ENCODE measurements around the gene CPEB1.

- TF ChIP-seq, protein P1, sequence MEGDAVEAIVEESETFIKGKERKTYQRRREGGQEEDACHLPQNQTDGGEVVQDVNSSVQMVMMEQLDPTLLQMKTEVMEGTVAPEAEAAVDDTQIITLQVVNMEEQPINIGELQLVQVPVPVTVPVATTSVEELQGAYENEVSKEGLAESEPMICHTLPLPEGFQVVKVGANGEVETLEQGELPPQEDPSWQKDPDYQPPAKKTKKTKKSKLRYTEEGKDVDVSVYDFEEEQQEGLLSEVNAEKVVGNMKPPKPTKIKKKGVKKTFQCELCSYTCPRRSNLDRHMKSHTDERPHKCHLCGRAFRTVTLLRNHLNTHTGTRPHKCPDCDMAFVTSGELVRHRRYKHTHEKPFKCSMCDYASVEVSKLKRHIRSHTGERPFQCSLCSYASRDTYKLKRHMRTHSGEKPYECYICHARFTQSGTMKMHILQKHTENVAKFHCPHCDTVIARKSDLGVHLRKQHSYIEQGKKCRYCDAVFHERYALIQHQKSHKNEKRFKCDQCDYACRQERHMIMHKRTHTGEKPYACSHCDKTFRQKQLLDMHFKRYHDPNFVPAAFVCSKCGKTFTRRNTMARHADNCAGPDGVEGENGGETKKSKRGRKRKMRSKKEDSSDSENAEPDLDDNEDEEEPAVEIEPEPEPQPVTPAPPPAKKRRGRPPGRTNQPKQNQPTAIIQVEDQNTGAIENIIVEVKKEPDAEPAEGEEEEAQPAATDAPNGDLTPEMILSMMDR (IDR thresholded peaks at IDR 0.05) = no peak
- TF ChIP-seq POLR2A (IDR thresholded peaks at IDR 0.05) (no peak), POLR2AphosphoS5 (IDR thresholded peaks at IDR 0.05) (no peak)
Observed at GRCh38 chr15:82656641-82657266, 9.6 kb upstream of the CPEB1 start.

Measured in suprapubic skin (tissue), 4 donors.